Mesendoderm (in vitro differentiated cells): ENCODE measurements around the gene RASL12.

Experiments
- DNase-seq: peaks from one replicate; pipeline ENCODE4 v3.0.0; 2013
- H2AK5ac ChIP-seq: 2 replicates; pipeline ENCODE4 v1.6.1; 2013; ENCODE audit warnings: low read length, inconsistent platforms
- H2BK120ac ChIP-seq: 2 replicates; pipeline ENCODE4 v1.6.1; 2013; ENCODE audit warnings: low read depth, mild to moderate bottlenecking, low read length, moderate library complexity, mixed read lengths
- H2BK15ac ChIP-seq: replicated peaks from 2 replicates; pipeline ENCODE4 v1.6.1; 2013; ENCODE audit warnings: low read depth, mild to moderate bottlenecking, moderate library complexity
- H2BK5ac ChIP-seq: 2 replicates; pipeline ENCODE4 v1.6.1; 2013; ENCODE audit warnings: low read length, inconsistent platforms
- H3K18ac ChIP-seq: 2 replicates; pipeline ENCODE4 v1.6.1; 2013; ENCODE audit warnings: mild to moderate bottlenecking, low read length, mixed read lengths
- H3K23ac ChIP-seq: one replicate; pipeline ENCODE4 v1.6.1; 2013; ENCODE audit warnings: low read length
- H3K27ac ChIP-seq: 2 replicates; pipeline ENCODE4 v1.5.1; 2013; ENCODE audit warnings: low read depth, mild to moderate bottlenecking, inconsistent platforms, low read length, moderate library complexity
- H3K27me3 ChIP-seq: 2 replicates; pipeline ENCODE4 v1.6.1; 2013; ENCODE audit warnings: low read length, control low read depth, mild to moderate bottlenecking, inconsistent platforms; ENCODE audit not compliant: insufficient read depth, poor library complexity
- H3K36me3 ChIP-seq: 2 replicates; pipeline ENCODE4 v1.6.1; 2013; ENCODE audit warnings: low read length, inconsistent platforms; ENCODE audit not compliant: control insufficient read depth, insufficient read depth
- H3K4ac ChIP-seq: one replicate; pipeline ENCODE4 v1.6.1; 2013; ENCODE audit warnings: low read depth, mild to moderate bottlenecking, low read length, moderate library complexity
- H3K4me1 ChIP-seq: 2 replicates; pipeline ENCODE4 v1.6.1; 2013; ENCODE audit warnings: low read depth, low read length, inconsistent platforms; ENCODE audit not compliant: control insufficient read depth
- H3K4me2 ChIP-seq: 2 replicates; pipeline ENCODE4 v1.6.1; 2013; ENCODE audit warnings: low read length
- H3K4me3 ChIP-seq: 2 replicates; pipeline ENCODE4 v1.5.1; 2013; ENCODE audit warnings: mild to moderate bottlenecking, low read length
- H3K56ac ChIP-seq: one replicate; pipeline ENCODE4 v1.6.1; 2013; ENCODE audit warnings: low read length
- H3K79me1 ChIP-seq: 2 replicates; pipeline ENCODE4 v1.6.1; 2013; ENCODE audit warnings: low read length, inconsistent platforms
- H3K79me2 ChIP-seq: 2 replicates; pipeline ENCODE4 v1.6.1; 2013; ENCODE audit warnings: mild to moderate bottlenecking, low read length; ENCODE audit not compliant: control insufficient read depth, insufficient read depth
- H3K9ac ChIP-seq: 2 replicates; pipeline ENCODE4 v1.6.1; 2013; ENCODE audit warnings: low read length, inconsistent platforms
- H4K5ac ChIP-seq: one replicate; pipeline ENCODE4 v1.6.1; 2013; ENCODE audit warnings: low read length
- H4K8ac ChIP-seq: one replicate; pipeline ENCODE4 v1.6.1; 2013; ENCODE audit warnings: low read depth, mild to moderate bottlenecking, control low read depth, low read length, moderate library complexity
- WGBS: extraction: QIAGEN DNeasy Blood & Tissue Kit; methylation state at CpG from one replicate; pipeline ENCODE4 v1.1.7; 2013; ENCODE audit warnings: low lambda C conversion rate, missing lambda C conversion rate; ENCODE audit not compliant: insufficient coverage; ENCODE audit errors: extremely low coverage; 5-methylcytosine and 5-hydroxymethylcytosine counted together

Gene RASL12

GRCh38 chr15:65059931-65060596, 7.7 kb downstream of the RASL12 start:
- no peak overlapping the region for H3K4me3 ChIP-seq
- H2AK5ac ChIP-seq = no peak overlapping the region
- no peak overlapping the region for H4K8ac ChIP-seq
- no peak overlapping the region for H2BK5ac ChIP-seq
- H3K4me2 ChIP-seq = no peak overlapping the region
- no peak for DNase-seq
- no peak overlapping the region for H3K56ac ChIP-seq
- no peaks in the 10 kb centered on the region for H3K27me3 ChIP-seq
- H2BK15ac ChIP-seq = no peak overlapping the region
- peaks cover 8% of the 10 kb centered on the region for H3K36me3 ChIP-seq
- no peaks in the 10 kb centered on the region for H3K4me1 ChIP-seq
- no peaks in the 10 kb centered on the region for H3K79me2 ChIP-seq
- H3K79me1 ChIP-seq = no peaks in the 10 kb centered on the region
- no peak overlapping the region for H3K4ac ChIP-seq
- WGBS = no CpG with 5 or more reads among the region's 4 CpGs
- no peak overlapping the region for H3K27ac ChIP-seq
- no peak overlapping the region for H3K9ac ChIP-seq
- no peak overlapping the region for H4K5ac ChIP-seq
- H2BK120ac ChIP-seq = no peak overlapping the region
- no peak overlapping the region for H3K23ac ChIP-seq
- H3K18ac ChIP-seq = no peak overlapping the region

DNA sequence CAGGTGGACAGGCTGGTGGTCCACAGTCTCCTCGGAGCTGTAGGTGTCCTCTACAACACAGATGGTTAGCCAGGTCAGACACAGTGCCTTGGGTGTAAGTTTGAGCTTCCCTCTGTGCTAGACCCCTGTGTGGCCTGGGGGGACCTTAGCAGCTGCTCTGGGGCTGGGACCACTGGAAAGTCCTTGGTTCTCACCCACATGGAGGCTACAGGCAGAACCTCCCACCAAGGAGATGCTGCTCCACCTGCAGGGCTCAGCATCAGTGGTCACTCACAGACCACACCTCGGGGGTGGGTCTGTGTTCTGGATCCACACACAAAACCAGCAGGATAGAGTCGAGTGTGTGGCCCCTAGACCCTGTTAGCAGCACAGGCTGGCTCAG, 8.4 kb downstream of the RASL12 start:
- no peaks in the 10 kb centered on the region for H3K4me1 ChIP-seq
- no peak overlapping the region for H3K56ac ChIP-seq
- H3K4me3 ChIP-seq = no peak overlapping the region
- H2BK5ac ChIP-seq = no peak overlapping the region
- peaks cover 8% of the 10 kb centered on the region for H3K36me3 ChIP-seq
- no peaks in the 10 kb centered on the region for H3K79me1 ChIP-seq
- DNase-seq = no peak
- H2AK5ac ChIP-seq = no peak overlapping the region
- no peak overlapping the region for H3K4me2 ChIP-seq
- H3K9ac ChIP-seq = no peak overlapping the region
- no peak overlapping the region for H4K5ac ChIP-seq
- H3K27ac ChIP-seq = no peak overlapping the region
- H2BK15ac ChIP-seq = no peak overlapping the region
- H2BK120ac ChIP-seq = no peak overlapping the region
- H3K18ac ChIP-seq = no peak overlapping the region
- no peak overlapping the region for H4K8ac ChIP-seq
- H3K79me2 ChIP-seq = no peaks in the 10 kb centered on the region
- WGBS = no CpG with 5 or more reads among the region's 3 CpGs
- no peaks in the 10 kb centered on the region for H3K27me3 ChIP-seq
- H3K4ac ChIP-seq = no peak overlapping the region
- H3K23ac ChIP-seq = no peak overlapping the region

GRCh38 chr15:65058394-65059368, 9.1 kb downstream of the RASL12 start:
- Histone ChIP-seq H2BK5ac (no peak overlapping the region), H2BK120ac (no peak overlapping the region), H3K56ac (no peak overlapping the region), H3K4me2 (no peak overlapping the region), H2AK5ac (no peak overlapping the region), H2BK15ac (no peak overlapping the region), H3K9ac (no peak overlapping the region), H3K4me3 (no peak overlapping the region), H3K23ac (no peak overlapping the region), H3K79me1 (no peaks in the 10 kb centered on the region), H3K27me3 (no peaks in the 10 kb centered on the region), H3K27ac (no peak overlapping the region), H3K4me1 (no peaks in the 10 kb centered on the region), H3K18ac (no peak overlapping the region), H3K4ac (no peak overlapping the region), H3K36me3 (peaks cover 8% of the 10 kb centered on the region), H4K5ac (no peak overlapping the region), H4K8ac (no peak overlapping the region), H3K79me2 (no peaks in the 10 kb centered on the region)
- DNase-seq = no peak
- no CpG with 5 or more reads among the region's 16 CpGs for WGBS

- Histone ChIP-seq H3K27ac (no peak overlapping the region), H3K79me1 (no peaks in the 10 kb centered on the region), H4K5ac (no peak overlapping the region), H4K8ac (no peak overlapping the region), H3K79me2 (no peaks in the 10 kb centered on the region), H3K18ac (no peak overlapping the region), H3K9ac (no peak overlapping the region), H2BK120ac (no peak overlapping the region), H3K4me2 (no peak overlapping the region), H3K36me3 (peaks cover 8% of the 10 kb centered on the region), H3K4me1 (no peaks in the 10 kb centered on the region), H3K56ac (no peak overlapping the region), H3K23ac (no peak overlapping the region), H2AK5ac (no peak overlapping the region), H2BK5ac (no peak overlapping the region), H2BK15ac (no peak overlapping the region), H3K27me3 (no peaks in the 10 kb centered on the region), H3K4me3 (no peak overlapping the region), H3K4ac (no peak overlapping the region)
- WGBS = no CpG with 5 or more reads among the region's 8 CpGs
- no peak for DNase-seq
These were observed 10.2 kb downstream of the RASL12 start for GRCh38 chr15:65057549-65057940.

- H3K79me2 ChIP-seq = no peaks in the 10 kb centered on the region
- no peak overlapping the region for H3K9ac ChIP-seq
- WGBS = no CpG with 5 or more reads among the region's 8 CpGs
- H3K56ac ChIP-seq = no peak overlapping the region
- H3K27ac ChIP-seq = no peak overlapping the region
- H3K79me1 ChIP-seq = no peaks in the 10 kb centered on the region
- DNase-seq = no peak
- H3K4me2 ChIP-seq = no peak overlapping the region
- no peak overlapping the region for H2BK5ac ChIP-seq
- no peak overlapping the region for H4K8ac ChIP-seq
- no peak overlapping the region for H2AK5ac ChIP-seq
- H3K36me3 ChIP-seq = peaks cover 8% of the 10 kb centered on the region
- H4K5ac ChIP-seq = no peak overlapping the region
- H3K27me3 ChIP-seq = no peaks in the 10 kb centered on the region
- no peaks in the 10 kb centered on the region for H3K4me1 ChIP-seq
- H3K4ac ChIP-seq = no peak overlapping the region
- no peak overlapping the region for H3K4me3 ChIP-seq
- no peak overlapping the region for H2BK120ac ChIP-seq
- no peak overlapping the region for H2BK15ac ChIP-seq
- H3K23ac ChIP-seq = no peak overlapping the region
- H3K18ac ChIP-seq = no peak overlapping the region
These were observed 10.8 kb downstream of the RASL12 start for GRCh38 chr15:65056868-65057548.
